Inferior parietal cortex (tissue), 1 donor: ENCODE data around the gene KCNJ16.

Experiments used
- DNase-seq: peaks from one replicate; pipeline ENCODE4 v3.0.0-alpha.2; 2016; ENCODE audit errors: extremely low spot score

KCNJ16 gene

GRCh38 chr17:70098030-70098429 is 23.0 kb downstream of the KCNJ16 start:
- DNase-seq, result no peak

- no peak for DNase-seq
These were observed 24.3 kb downstream of the KCNJ16 start for GRCh38 chr17:70099294-70099693.

GRCh38 chr17:70099884-70100283 is 24.9 kb downstream of the KCNJ16 start:
- DNase-seq, result no peak

GRCh38 chr17:70100983-70101382 is 26.0 kb downstream of the KCNJ16 start:
- DNase-seq, result no peak

- DNase-seq, result no peak
These were observed 27.5 kb downstream of the KCNJ16 start for GRCh38 chr17:70102531-70102930.

- no peak for DNase-seq
These were observed 29.9 kb downstream of the KCNJ16 start for GRCh38 chr17:70104791-70105523.

- DNase-seq, result no peak
These were observed 30.6 kb downstream of the KCNJ16 start for GRCh38 chr17:70105641-70106040.

- no peak for DNase-seq
These were observed 31.5 kb downstream of the KCNJ16 start for GRCh38 chr17:70106551-70106950.

GRCh38 chr17:70107441-70107840 is 32.4 kb downstream of the KCNJ16 start:
- DNase-seq, result no peak

- DNase-seq, result no peak
These were observed 33.0 kb downstream of the KCNJ16 start for GRCh38 chr17:70107904-70108565.

GRCh38 chr17:70109497-70109896 is 34.5 kb downstream of the KCNJ16 start:
- no peak for DNase-seq

GRCh38 chr17:70110443-70110880 is 35.4 kb downstream of the KCNJ16 start:
- DNase-seq, result no peak

- DNase-seq, result no peak
These were observed 36.2 kb downstream of the KCNJ16 start for GRCh38 chr17:70111201-70111600.

GRCh38 chr17:70114405-70114804 is 39.4 kb downstream of the KCNJ16 start:
- DNase-seq, result no peak

- DNase-seq, result no peak
These were observed 40.1 kb downstream of the KCNJ16 start for GRCh38 chr17:70115126-70115525.

- DNase-seq, result no peak
These were observed 41.9 kb downstream of the KCNJ16 start for GRCh38 chr17:70116919-70117318.

GRCh38 chr17:70119545-70119944 is 44.5 kb downstream of the KCNJ16 start:
- no peak for DNase-seq

- DNase-seq, result no peak
These were observed 45.0 kb downstream of the KCNJ16 start for GRCh38 chr17:70119983-70120382.

- DNase-seq, result no peak
These were observed 45.4 kb downstream of the KCNJ16 start for GRCh38 chr17:70120425-70120824.

- DNase-seq, result no peak
These were observed 46.1 kb downstream of the KCNJ16 start for GRCh38 chr17:70121126-70121525.

GRCh38 chr17:70123193-70123592 is 48.2 kb downstream of the KCNJ16 start:
- DNase-seq, result no peak

GRCh38 chr17:70124723-70125122 is 49.7 kb downstream of the KCNJ16 start:
- no peak for DNase-seq

GRCh38 chr17:70127221-70127873 is 52.3 kb downstream of the KCNJ16 start:
- no peak for DNase-seq
